ENCODE measurements around the gene ASTN2.

The ASTN2 gene

DNA sequence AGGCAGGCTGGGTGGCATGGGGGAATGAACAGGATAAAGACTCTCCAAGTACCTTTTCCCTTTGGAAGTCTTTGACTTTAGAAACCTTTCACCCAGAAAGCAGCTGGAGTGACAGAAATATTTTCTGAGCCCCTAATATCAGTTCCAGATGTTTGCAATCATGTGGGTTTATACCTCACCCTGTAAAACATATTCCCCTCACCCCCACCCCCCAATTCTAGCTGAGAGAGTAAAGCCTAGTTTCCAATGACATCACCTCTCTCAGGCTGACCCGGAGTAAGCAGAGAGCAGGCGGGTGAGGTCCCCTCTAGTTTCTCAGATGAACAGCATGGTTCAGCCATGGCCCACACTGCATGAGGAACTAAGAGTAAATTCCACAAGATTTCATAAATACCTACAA lies 810.6 kb downstream of the ASTN2 start:
- DNase-seq (ENCODE audit: low read depth), result no peak
- H3K4me3 ChIP-seq (ENCODE audit: low read depth, low read length), result no peak overlapping the region

DNA sequence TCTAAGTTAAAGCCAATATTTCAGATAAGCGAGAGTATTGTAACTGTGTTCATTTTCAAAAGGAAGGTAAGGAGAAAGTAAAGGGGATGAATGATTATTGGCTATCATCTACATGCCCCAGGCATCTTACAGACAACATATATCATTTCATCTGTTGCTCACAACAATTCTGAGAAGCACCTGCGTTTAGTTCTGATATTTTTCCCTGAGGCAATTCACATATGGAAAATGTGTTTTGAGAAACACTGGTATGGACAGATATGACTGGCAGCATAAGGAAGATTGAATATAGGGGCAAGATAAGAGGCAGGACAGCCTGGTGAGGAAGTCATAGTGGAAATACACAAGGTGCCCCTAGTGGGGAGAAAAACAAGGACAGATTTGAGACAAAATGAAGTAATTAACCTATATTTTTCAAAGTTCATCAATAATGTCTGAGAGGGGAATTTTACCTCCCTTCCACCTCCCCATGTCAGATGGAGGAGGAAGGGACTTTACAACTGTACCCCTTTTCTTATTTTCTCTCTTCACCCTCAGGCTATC lies 815.4 kb downstream of the ASTN2 start:
- DNase-seq (ENCODE audit: low read depth), result no peak
- H3K4me3 ChIP-seq (ENCODE audit: low read depth, low read length), result no peak overlapping the region

DNA sequence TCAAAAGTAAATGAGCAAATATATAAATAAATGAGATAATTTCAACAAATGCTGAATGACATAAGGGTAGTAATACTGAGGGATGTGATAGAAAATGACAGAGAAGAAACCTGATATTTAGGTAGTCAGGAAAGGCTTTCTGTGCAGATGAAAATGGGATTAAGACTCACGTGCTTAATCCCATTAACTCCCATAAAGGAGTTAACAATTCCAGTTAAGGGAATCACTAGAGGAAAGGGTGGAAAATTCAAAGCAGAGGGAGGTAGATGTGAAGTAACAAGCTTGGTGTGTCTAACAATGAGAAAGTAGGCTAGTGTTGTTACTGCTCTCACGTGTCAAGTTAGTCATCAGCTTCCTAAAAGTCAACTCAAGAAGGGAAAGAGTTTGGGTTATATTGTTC lies 818.2 kb downstream of the ASTN2 start:
- no peak for DNase-seq (ENCODE audit: low read depth)
- no peak overlapping the region for H3K4me3 ChIP-seq (ENCODE audit: low read depth, low read length)

DNA sequence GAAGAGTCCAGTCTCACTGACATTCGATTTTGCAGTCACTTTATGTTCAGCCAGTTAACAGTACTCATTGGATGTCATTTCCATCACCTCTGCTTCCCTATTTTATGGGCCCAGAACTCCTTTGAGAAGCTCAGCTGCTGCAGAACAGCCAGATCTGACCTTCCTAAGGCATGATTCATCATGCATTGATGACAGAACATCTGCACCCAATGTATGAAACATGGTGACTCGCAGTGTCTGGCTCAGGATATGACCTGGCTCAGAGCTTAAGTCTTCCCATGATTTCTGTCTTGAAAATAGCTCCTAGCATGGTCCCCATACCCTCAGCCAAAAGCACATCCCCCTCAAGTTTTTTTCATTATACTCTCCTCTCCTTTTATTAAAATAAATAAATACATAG lies 820.3 kb downstream of the ASTN2 start:
- peak; percentile 91 for DNase-seq (ENCODE audit: low read depth)
- H3K4me3 ChIP-seq (ENCODE audit: low read depth, low read length), result no peak overlapping the region

DNA sequence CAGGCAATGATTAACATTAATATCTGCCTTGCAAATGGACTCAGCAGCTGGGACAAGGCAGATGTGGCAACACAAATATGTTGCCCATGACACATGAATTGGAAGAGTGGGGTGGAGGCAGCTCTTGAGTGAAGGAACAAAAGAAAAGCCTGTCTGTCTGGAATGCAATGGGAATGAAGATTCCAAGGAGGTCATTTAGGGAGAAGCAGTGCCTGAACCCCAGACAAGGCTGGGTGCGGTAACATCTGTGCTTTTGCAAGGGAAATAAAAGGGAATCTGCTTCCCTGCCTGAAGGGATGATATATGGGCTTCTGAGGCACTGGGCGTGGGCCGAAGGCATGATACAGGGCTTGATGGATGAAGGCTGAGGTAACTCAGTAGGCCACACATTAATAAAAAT lies 821.9 kb downstream of the ASTN2 start:
- no peak for DNase-seq (ENCODE audit: low read depth)

DNA sequence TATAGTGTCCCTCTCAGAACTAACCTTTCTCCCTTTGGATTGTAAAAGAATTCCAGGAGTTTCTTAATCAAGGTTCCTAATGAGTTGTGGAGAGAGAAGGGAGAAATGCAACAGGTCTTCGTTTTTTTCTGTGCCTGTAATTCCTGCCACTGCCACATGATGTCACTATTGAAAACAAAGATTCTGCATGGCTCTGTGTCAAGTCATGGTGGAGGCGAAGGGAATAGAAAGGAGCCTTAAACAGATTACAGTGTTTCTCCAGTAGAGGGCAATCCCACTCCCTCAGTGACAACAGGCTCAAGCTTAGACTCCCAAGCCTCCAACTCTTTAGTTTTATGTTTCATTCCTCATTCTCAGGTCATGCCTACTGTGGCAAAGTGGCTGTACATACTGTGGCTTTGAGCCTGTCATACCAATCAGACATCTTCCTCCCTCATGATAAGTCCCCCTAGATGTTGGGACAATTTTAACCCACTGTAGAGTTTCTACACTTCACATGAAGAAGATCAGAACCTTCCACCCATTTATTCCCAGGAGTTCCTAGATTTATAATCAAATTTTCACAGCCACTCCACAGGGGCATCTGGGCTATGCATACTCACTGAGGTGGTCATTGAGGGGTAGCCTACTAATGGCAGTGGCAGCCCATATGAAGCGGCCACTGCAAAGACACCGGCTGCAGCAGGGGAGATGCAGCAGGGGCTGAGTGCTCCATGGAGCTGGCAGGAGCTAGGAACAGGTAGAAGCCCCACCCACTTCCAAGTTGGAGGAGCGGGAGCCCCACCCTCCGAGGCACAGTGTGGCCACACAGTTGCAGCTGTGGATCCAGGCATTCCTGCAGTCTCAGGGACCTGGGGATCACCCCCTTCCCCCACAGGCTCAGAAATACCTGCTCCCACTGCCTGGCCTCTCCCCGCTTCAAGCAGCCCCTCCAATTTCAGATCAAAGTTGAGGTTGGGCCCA lies 825.2 kb downstream of the ASTN2 start:
- no peak for DNase-seq (ENCODE audit: low read depth)
- no peak overlapping the region for H3K4me3 ChIP-seq (ENCODE audit: low read depth, low read length)

More for the DNA sequence above, 821.9 kb downstream of the ASTN2 start:
- H3K4me3 ChIP-seq (ENCODE audit: low read depth, low read length), result no peak overlapping the region

DNA sequence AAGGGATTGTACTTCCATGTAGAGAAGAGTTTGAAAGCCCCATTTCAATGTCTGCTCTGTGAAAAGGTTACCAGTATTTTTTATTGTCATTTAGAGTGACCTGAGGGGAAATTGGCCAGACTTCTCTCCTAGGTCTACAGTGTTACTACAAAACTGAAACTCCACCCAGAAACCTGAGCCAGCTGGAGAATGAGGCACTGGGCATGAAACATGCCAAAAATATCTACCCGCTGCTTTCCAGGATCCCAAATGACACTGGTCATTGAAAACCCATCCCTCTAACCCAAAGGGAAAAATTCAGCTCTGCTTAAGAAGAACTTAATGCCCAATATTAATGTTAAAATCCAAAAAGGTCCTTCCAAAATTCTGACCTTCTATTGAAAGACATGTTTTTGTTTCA lies 826.9 kb downstream of the ASTN2 start:
- no peak for DNase-seq (ENCODE audit: low read depth)
- H3K4me3 ChIP-seq (ENCODE audit: low read depth, low read length), result no peak overlapping the region

DNA sequence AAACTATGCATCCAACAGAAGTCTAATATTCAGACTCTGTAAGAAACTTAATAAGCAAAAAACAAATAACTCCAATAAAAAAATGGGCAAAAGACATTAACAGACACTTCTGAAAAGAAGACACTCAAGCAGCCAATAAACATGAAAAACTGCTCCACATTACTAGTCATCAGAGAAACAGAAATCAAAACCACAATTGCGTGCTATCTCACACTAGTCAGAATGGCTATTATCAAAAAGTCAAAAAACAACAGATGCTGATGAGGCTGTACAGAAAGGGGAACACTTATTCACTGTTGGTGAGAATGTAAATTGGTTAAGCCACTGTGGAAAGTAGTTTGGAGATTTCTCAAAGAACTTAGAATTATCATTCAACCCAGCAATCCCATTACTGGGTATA lies 829.0 kb downstream of the ASTN2 start:
- H3K4me3 ChIP-seq (ENCODE audit: low read depth, low read length), result no peak overlapping the region
- DNase-seq (ENCODE audit: low read depth), result no peak

DNA sequence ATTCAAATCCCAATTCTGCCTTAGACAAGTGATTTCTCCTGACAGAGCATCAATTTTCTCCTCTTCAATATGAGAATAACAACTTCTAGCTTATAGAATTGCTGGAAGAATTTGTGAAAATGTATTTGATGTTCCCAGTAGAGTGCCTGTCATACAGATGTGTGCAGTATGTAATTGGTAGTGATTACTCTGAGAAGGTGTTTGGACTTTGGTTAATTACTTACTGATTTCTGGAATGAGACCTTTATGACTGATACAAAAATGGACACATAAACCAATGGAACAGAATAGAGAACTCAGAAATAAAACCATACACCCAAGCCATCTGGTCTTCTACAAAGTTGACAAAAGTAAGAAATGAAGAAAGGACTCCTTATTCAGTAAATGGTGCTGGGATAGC lies 829.7 kb downstream of the ASTN2 start:
- DNase-seq (ENCODE audit: low read depth), result no peak
- H3K4me3 ChIP-seq (ENCODE audit: low read depth, low read length), result no peak overlapping the region

DNA sequence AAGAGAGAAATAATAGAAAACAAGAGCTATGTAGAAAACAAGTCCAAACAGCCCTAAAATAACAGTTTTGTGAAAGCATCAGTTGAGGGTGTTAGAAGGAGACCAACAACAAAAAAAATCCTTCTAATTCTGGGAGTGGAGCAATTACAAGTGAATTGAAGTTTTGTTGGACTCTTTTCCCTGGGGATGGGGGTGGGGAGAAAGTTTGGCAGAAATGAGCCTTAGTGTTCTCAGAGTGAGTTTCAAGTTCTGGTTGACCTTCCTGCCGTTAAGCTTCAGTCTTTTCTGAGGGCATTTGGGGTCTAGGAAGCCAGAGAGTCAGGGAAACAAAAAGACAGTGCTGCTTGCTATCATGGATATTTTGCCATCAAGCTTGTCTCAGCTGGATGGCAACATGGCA lies 834.0 kb downstream of the ASTN2 start:
- no peak overlapping the region for H3K4me3 ChIP-seq (ENCODE audit: low read depth, low read length)
- DNase-seq (ENCODE audit: low read depth), result no peak

DNA sequence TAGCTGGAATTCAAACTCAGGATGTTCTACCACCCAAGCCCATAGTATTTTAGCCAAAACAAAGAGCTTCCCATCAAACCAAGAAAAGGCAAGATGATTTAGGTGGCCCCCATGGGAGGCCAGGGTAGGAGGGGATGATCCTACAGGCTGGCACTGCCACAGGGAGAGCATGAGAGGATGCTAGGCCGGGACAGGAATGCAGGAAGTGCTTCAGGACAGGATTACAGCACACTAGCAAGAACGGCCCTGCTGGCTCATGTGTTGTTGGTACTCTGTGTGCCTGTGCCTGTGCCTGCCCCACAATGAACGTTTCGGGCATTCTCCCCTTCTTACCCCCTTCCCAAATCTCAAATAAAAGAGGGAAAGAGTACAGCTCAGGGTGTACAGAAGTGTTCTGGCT lies 838.5 kb downstream of the ASTN2 start:
- DNase-seq (ENCODE audit: low read depth), result no peak

DNA sequence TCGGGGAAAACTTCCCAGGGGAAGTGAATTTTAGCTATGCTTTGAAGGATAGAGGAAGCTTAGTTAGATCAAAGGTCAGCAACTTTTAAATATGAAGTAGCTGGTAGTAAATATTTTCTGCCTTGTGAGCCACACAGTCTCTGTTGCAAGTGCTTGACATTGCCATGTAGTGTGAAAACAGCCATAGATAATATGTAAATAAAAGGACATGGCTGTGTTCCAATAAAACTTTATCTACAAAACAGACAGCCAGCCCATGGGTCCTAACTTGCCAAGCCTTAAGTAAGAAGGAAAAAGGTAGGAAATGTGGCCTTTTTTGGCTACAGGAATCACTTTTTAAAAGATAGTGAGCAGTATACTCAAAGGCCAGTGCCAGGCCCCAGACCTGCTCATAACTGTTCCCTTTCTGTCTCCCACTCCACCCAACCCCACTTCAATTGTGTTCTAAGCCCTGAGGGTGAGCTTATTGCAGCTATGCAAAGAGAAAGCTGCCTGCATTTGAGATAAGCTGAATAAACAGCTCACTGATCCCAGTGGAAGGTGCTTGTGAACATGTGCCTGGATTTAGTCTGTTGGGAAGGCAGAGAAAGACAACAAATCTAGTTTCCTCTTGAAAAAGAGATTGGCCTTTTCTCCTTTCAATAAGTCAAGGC lies 840.7 kb downstream of the ASTN2 start:
- no peak for DNase-seq (ENCODE audit: low read depth)
- no peak overlapping the region for H3K4me3 ChIP-seq (ENCODE audit: low read depth, low read length)

More for the DNA sequence above, 838.5 kb downstream of the ASTN2 start:
- no peak overlapping the region for H3K4me3 ChIP-seq (ENCODE audit: low read depth, low read length)

DNA sequence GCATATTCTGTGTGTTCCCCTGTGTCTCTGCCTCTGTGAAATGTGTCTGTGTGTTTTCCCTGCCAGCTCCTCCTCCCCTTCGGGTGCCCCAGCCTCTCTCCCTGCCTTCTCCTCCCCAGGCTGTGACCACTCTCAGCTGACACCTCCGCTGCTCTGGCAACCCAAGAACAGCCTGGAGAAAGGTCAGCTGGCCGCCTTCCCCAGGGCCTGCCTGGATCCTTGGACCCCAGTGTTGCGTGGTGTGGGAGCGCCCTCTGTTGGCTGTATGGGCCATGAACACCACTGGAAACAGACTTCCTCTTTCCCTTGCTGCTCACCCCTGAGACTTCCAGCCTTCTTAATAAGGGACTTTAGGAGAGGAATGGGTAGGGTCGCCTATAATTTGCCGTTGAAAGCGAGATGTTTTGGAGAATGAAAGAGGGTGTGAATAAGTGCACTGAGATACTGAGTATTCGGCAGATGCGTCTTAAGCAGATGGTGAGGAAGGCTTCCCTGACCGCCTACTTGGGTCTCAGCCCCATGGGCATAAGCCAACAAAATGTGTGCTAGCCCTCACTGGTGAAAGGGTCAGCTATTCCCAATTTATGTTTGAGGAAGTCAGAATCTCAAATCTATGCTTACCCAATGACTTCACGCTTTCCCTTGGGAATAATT lies 842.6 kb downstream of the ASTN2 start:
- DNase-seq (ENCODE audit: low read depth), result peak; percentile 84
- no peak overlapping the region for H3K4me3 ChIP-seq (ENCODE audit: low read depth, low read length)

DNA sequence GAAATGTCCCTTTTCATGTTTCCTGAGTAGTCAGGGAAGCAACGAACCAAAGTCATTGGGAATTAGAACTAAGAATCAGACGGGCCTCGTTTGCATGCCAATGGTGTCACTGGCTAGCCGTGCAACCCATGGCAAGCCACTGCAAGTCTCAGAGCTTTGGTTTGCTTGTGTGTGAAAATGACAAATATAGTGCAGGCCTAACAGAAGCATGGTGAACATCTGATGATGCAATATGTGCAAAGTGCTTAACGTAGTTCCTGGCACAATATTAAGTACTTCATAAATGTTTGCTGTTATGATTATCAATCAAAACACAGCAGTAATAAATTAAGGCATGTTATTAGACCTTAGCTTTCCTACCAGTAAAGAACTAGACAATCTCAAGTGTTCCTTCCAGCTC lies 845.7 kb downstream of the ASTN2 start:
- no peak for DNase-seq (ENCODE audit: low read depth)
- H3K4me3 ChIP-seq (ENCODE audit: low read depth, low read length), result no peak overlapping the region

DNA sequence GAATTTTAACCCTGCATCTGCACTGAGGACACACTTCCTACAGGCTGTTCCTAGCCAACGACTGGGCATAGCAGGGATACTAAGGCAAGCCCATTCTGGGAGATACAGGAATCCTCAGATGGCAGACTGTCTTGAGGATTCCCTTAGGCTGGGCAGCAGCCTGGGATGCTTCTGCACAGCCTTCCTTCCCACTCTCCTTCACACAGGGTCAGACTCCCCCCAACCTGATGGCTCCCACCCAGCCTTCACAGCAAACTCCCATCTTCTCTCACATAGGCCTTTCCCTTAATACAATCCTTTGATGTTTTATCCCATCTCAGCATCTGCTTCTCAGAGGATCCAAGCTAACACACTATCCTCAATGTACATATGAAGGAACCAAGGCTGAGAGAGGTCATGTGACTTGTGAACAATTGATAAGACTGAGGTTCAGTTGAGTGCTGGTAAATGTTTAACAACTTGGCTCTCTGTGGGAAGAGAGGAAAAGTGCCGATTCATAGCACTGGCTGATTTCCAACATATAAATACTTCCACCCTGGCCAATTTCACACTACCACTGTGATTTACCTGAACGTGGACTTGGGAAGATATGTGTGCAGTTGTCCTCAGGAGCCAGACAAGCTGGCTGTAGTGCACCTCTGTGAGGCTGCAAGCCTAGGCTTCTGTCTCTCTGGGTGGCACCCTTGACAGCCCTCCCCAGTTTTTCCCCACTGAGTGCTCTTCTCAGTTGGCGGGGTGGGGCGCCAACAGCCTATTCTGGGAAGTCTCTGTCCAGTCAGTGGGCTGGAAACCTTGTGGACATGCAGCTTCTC lies 848.0 kb downstream of the ASTN2 start:
- DNase-seq (ENCODE audit: low read depth), result peak; percentile 43
- H3K4me3 ChIP-seq (ENCODE audit: low read depth, low read length), result no peak overlapping the region

DNA sequence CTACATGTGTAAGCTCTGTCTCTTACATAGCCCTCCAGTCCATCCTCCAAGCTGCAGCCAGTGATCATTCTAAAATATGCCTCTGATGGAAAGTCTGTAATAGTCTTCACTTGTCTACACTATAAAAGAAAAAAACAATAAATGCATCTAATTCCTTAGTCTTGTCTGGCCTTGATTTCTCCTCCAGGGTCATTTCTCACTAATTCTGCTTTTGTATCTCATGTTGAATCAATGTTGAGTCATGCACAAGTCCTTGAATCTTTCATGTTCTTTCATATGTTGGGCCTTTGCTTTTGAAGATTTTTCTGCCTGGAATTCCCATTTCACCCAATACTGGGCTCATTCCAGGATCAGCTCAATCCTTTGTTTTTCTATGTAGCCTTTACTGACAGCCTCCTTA lies 848.9 kb downstream of the ASTN2 start:
- no peak for DNase-seq (ENCODE audit: low read depth)
- H3K4me3 ChIP-seq (ENCODE audit: low read depth, low read length), result no peak overlapping the region

DNA sequence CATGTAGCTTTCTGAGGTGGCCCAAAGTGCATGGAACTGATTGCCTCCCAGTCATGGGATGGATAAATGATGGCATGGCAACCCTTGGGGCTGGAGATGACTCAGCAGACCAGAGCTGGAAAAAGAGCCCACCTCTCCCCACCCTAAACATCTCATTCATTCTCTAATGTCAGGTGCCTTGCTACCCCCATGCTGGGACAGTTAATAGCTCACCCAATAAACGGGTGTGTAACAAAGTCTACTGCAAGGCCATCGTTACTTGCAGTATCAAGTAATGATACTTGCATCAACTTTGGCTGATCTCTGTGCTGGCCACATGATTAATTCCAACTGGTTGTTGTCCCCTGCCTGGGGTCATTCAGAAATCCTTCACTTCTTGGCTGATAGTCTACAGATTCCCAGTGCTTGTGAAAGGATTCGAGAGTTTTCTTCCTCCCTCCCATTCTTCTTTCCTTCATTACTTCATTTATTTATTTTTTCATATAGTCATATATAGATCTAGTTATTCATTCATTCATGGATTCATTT lies 850.5 kb downstream of the ASTN2 start:
- no peak for DNase-seq (ENCODE audit: low read depth)
- no peak overlapping the region for H3K4me3 ChIP-seq (ENCODE audit: low read depth, low read length)

DNA sequence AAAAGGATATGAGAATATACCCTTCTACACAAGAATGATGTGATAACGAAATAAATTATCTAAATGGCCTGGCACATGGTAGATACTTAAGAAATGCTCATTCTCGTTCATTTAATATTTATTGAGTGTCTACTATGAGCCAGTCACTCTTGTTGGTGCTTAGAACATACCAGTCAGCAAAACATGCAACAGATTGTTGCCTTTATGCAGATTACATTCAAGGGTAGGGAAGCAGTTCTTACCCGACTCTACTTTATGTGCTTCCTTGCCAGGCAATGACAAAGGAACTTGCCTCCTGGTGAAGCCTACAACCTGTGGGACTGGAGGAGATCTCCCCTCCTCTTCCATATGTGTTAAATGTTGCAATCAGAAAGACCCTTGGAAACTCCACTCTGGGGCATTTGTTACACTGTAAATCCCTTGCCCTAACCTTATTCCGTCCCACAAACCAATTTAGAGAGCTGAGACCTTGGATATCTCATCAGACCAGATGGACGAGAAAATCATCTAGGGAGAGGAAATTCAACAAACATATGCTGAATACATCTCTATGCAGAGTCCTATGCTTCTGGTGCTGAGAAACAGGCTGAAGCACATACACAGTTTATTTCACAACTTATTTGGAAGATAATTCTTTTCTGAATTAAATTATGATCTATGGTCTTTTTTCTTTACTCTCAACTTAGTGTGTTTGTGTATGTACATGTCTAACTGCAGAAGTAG lies 855.9 kb downstream of the ASTN2 start:
- DNase-seq (ENCODE audit: low read depth), result no peak
- H3K4me3 ChIP-seq (ENCODE audit: low read depth, low read length), result no peak overlapping the region
